ENCODE data around the gene COPS9. TPM values are rescaled to one million over a fixed set of nuclear protein-coding genes. Genes with fewer than 3 reads are reported as not detected.

The COPS9 gene
- total and polyA plus RNA-seq, 2 experiments from 2014 or later = 91.7 to 629 TPM

DNA sequence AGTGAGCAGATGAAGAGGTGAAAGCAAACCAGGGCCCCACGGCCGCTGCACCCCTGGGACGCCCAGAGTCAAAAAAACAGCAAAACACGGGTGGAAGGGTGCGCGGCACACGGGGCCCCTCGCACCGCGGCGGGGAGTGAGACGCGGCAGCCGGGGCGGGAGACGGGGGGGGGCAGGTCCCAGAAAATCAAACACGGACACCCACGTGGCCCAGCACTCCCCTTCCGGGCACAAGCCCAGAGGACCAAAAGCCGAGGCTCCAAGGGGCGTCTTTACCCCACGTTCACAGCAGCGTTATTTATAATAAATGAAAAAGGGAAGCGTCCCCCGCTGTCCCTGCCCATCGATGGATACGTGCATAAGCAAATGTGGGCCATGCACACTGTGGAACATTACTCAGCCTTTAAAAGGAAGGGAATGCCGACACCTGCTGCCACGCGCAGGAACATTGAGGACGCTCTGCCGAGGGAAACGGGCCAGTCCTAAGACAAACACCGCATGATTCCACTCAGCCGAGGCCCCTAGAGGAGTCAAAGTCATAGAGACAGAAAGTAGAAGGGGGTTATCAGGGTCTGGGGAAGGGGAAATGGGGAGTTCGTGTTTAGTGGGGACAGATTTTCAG lies 677 bp upstream of the COPS9 start:
- peak overlapping the region; percentile 88 for H3K4me3 ChIP-seq
- H3K9me3 Mint-ChIP-seq = peaks cover 4% of the 10 kb centered on the region; the same call in 1 of the 3 replicates
- peaks cover 31% of the 10 kb centered on the region for H3K36me3 Mint-ChIP-seq (ENCODE audit: low read depth)
- no peak overlapping the region for H3K27ac Mint-ChIP-seq
- peaks cover 42% of the 10 kb centered on the region for H3K4me1 Mint-ChIP-seq
- no peak for TF ChIP-seq ZNF114 (CRISPR knock-in tag; IDR thresholded peaks at IDR 0.05)
- TF ChIP-seq, protein P1, sequence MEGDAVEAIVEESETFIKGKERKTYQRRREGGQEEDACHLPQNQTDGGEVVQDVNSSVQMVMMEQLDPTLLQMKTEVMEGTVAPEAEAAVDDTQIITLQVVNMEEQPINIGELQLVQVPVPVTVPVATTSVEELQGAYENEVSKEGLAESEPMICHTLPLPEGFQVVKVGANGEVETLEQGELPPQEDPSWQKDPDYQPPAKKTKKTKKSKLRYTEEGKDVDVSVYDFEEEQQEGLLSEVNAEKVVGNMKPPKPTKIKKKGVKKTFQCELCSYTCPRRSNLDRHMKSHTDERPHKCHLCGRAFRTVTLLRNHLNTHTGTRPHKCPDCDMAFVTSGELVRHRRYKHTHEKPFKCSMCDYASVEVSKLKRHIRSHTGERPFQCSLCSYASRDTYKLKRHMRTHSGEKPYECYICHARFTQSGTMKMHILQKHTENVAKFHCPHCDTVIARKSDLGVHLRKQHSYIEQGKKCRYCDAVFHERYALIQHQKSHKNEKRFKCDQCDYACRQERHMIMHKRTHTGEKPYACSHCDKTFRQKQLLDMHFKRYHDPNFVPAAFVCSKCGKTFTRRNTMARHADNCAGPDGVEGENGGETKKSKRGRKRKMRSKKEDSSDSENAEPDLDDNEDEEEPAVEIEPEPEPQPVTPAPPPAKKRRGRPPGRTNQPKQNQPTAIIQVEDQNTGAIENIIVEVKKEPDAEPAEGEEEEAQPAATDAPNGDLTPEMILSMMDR (conservative IDR thresholded peaks at IDR 0.05; ENCODE audit: low read depth in 2 of 2) = 0 out of 4 replicates have a peak, but pooled peaks of 1 of the 2 experiments have one; percentile 6
- no peaks in the 10 kb centered on the region for H3F3A ChIP-seq (replicated peaks; ENCODE audit: low read depth)
- no peaks in the 10 kb centered on the region for H3K27me3 ChIP-seq (ENCODE audit: insufficient read depth)
- H3K27ac ChIP-seq (ENCODE audit: low read depth) = no peak overlapping the region
- peak overlapping the region; percentile 98 for H3K4me3 Mint-ChIP-seq
- DNase-seq (ENCODE audit: low spot score) (no peak), ATAC-seq (no peak)
- H2AFZ ChIP-seq = peak overlapping the region; percentile 98
- peaks cover 17% of the 10 kb centered on the region for H3K36me3 ChIP-seq (ENCODE audit: insufficient read depth)
- H3K79me2 ChIP-seq (replicated peaks; ENCODE audit: insufficient read depth) = peaks cover 31% of the 10 kb centered on the region
- H3K9me2 ChIP-seq (ENCODE audit: insufficient read depth) = no peaks in the 10 kb centered on the region
- H3K4me2 ChIP-seq = peak overlapping the region; percentile 99
- peaks cover 15% of the 10 kb centered on the region for H4K20me1 ChIP-seq (replicated peaks; ENCODE audit: insufficient read depth)
- H3K4me1 ChIP-seq (ENCODE audit: insufficient read depth) = peaks cover 16% of the 10 kb centered on the region
- peaks cover 14% of the 10 kb centered on the region for H3K27me3 Mint-ChIP-seq (ENCODE audit: insufficient read depth, low read depth, poor library complexity)

DNA sequence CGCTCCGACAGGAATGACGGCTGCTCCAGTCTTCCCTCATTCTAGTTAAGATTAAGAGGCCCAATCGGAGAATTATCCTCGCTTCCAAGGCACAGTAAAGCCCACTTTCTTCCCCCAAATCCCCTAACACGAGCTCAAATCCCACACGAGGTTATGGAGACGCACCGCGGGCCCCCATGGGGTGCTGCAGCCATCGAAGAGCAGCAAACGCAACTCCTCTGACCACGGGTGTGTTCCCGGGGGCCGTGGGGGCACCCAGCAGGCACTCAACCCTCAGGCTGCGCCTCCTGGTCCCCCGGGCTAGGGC lies 446 bp downstream of the COPS9 start:
- Histone ChIP-seq H3K4me3 (peak overlapping the region; percentile 88), H2AFZ (no peak overlapping the region), H3F3A (replicated peaks; ENCODE audit: low read depth) (no peaks in the 10 kb centered on the region), H3K27ac (ENCODE audit: low read depth) (no peak overlapping the region), H3K9me2 (ENCODE audit: insufficient read depth) (no peaks in the 10 kb centered on the region), H3K4me1 (ENCODE audit: insufficient read depth) (peaks cover 15% of the 10 kb centered on the region), H3K4me2 (peak overlapping the region; percentile 99), H3K36me3 (ENCODE audit: insufficient read depth) (peaks cover 27% of the 10 kb centered on the region), H4K20me1 (replicated peaks; ENCODE audit: insufficient read depth) (peaks cover 15% of the 10 kb centered on the region), H3K27me3 (ENCODE audit: insufficient read depth) (no peaks in the 10 kb centered on the region), H3K79me2 (replicated peaks; ENCODE audit: insufficient read depth) (peaks cover 31% of the 10 kb centered on the region)
- Mint-ChIP-seq H3K36me3 (ENCODE audit: low read depth) (peaks cover 43% of the 10 kb centered on the region), H3K9me3 (peaks cover 4% of the 10 kb centered on the region; the same call in 1 of the 3 replicates), H3K4me1 (peaks cover 41% of the 10 kb centered on the region), H3K27ac (peak overlapping the region; percentile 92), H3K4me3 (peak overlapping the region; percentile 98), H3K27me3 (ENCODE audit: insufficient read depth, low read depth, poor library complexity) (peaks cover 14% of the 10 kb centered on the region)
- ATAC-seq (no peak), DNase-seq (ENCODE audit: low spot score) (no peak)
- TF ChIP-seq POLR2AphosphoS5 (IDR thresholded peaks at IDR 0.05; ENCODE audit: low read depth) (no peak), ZNF331 (CRISPR knock-in tag; IDR thresholded peaks at IDR 0.05; ENCODE audit: low read depth) (no peak), NANOG (IDR thresholded peaks at IDR 0.05; ENCODE audit: borderline replicate concordance) (no peak), JUNB (IDR thresholded peaks at IDR 0.05; ENCODE audit: unreplicated experiment) (no peak), ZNF114 (CRISPR knock-in tag; IDR thresholded peaks at IDR 0.05) (no peak), EZH2phosphoT487 (IDR thresholded peaks at IDR 0.05; ENCODE audit: unreplicated experiment) (no peak)
- TF ChIP-seq, protein P2, sequence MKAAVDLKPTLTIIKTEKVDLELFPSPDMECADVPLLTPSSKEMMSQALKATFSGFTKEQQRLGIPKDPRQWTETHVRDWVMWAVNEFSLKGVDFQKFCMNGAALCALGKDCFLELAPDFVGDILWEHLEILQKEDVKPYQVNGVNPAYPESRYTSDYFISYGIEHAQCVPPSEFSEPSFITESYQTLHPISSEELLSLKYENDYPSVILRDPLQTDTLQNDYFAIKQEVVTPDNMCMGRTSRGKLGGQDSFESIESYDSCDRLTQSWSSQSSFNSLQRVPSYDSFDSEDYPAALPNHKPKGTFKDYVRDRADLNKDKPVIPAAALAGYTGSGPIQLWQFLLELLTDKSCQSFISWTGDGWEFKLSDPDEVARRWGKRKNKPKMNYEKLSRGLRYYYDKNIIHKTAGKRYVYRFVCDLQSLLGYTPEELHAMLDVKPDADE (IDR thresholded peaks at IDR 0.05) = no peak
- TF ChIP-seq, protein P3, sequence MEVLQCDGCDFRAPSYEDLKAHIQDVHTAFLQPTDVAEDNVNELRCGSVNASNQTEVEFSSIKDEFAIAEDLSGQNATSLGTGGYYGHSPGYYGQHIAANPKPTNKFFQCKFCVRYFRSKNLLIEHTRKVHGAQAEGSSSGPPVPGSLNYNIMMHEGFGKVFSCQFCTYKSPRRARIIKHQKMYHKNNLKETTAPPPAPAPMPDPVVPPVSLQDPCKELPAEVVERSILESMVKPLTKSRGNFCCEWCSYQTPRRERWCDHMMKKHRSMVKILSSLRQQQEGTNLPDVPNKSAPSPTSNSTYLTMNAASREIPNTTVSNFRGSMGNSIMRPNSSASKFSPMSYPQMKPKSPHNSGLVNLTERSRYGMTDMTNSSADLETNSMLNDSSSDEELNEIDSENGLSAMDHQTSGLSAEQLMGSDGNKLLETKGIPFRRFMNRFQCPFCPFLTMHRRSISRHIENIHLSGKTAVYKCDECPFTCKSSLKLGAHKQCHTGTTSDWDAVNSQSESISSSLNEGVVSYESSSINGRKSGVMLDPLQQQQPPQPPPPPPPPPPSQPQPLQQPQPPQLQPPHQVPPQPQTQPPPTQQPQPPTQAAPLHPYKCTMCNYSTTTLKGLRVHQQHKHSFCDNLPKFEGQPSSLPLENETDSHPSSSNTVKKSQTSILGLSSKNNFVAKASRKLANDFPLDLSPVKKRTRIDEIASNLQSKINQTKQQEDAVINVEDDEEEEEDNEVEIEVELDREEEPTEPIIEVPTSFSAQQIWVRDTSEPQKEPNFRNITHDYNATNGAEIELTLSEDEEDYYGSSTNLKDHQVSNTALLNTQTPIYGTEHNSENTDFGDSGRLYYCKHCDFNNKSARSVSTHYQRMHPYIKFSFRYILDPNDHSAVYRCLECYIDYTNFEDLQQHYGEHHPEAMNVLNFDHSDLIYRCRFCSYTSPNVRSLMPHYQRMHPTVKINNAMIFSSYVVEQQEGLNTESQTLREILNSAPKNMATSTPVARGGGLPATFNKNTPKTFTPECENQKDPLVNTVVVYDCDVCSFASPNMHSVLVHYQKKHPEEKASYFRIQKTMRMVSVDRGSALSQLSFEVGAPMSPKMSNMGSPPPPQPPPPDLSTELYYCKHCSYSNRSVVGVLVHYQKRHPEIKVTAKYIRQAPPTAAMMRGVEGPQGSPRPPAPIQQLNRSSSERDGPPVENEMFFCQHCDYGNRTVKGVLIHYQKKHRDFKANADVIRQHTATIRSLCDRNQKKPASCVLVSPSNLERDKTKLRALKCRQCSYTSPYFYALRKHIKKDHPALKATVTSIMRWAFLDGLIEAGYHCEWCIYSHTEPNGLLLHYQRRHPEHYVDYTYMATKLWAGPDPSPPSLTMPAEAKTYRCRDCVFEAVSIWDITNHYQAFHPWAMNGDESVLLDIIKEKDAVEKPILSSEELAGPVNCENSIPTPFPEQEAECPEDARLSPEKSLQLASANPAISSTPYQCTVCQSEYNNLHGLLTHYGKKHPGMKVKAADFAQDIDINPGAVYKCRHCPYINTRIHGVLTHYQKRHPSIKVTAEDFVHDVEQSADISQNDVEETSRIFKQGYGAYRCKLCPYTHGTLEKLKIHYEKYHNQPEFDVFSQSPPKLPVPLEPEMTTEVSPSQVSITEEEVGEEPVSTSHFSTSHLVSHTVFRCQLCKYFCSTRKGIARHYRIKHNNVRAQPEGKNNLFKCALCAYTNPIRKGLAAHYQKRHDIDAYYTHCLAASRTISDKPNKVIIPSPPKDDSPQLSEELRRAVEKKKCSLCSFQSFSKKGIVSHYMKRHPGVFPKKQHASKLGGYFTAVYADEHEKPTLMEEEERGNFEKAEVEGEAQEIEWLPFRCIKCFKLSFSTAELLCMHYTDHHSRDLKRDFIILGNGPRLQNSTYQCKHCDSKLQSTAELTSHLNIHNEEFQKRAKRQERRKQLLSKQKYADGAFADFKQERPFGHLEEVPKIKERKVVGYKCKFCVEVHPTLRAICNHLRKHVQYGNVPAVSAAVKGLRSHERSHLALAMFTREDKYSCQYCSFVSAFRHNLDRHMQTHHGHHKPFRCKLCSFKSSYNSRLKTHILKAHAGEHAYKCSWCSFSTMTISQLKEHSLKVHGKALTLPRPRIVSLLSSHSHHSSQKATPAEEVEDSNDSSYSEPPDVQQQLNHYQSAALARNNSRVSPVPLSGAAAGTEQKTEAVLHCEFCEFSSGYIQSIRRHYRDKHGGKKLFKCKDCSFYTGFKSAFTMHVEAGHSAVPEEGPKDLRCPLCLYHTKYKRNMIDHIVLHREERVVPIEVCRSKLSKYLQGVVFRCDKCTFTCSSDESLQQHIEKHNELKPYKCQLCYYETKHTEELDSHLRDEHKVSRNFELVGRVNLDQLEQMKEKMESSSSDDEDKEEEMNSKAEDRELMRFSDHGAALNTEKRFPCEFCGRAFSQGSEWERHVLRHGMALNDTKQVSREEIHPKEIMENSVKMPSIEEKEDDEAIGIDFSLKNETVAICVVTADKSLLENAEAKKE (CRISPR knock-in tag; IDR thresholded peaks at IDR 0.05) = no peak

Measured in GM23338 (cell line).